ENCODE data around the gene AIRE. TPM values are rescaled to one million over a fixed set of nuclear protein-coding genes. Genes with fewer than 3 reads are reported as not detected.

AIRE gene
- polyA plus RNA-seq, 1 experiment: 0.10 TPM

DNA sequence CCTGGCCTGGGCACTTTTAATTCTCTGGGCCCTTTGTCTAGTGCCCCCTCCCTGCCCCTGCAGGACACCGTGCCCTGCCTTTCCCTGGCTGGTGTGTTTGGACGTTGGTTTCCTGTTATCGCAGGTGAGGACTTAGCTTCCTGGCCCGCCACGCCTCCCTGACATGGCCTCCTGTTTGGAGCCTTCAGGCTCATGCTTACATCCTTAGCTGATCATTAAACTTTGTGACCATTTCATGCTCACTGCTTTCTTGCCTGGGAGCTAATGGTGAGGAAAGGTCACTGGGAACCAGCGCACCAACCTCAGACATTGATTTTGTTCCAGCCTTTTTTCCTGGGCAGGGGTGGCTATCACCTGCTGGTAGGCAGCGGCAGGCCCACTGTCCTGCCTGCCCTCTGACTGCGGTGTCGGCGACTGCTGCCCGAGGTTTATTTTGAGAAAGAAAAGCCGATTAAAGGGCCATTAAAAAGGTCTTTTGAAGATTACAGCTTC lies 17.9 kb downstream of the AIRE start:
- CTCF ChIA-PET: interaction anchor here (1.0 to 2.1 kb wide), 4 partner anchors 8 to 490 kb away, joined by 4 to 8 read pairs (median 6); no protein-coding TSS in a partner anchor
- POLR2A ChIA-PET: no interaction called here
- H3K27me3 ChIP-seq (ENCODE audit: control insufficient read depth, insufficient read depth, low read length): no peaks in the 10 kb centered on the region
- DNase-seq (ENCODE audit: low read depth): no peak
- no peak for TF ChIP-seq CTCF (IDR thresholded peaks at IDR 0.05; ENCODE audit: insufficient read depth, low read depth, low read length)
- no peak overlapping the region for H3K4me3 ChIP-seq (ENCODE audit: low read depth, low read length)
- H3K36me3 ChIP-seq (ENCODE audit: control insufficient read depth, insufficient read depth, low read length): peaks cover 16% of the 10 kb centered on the region

DNA sequence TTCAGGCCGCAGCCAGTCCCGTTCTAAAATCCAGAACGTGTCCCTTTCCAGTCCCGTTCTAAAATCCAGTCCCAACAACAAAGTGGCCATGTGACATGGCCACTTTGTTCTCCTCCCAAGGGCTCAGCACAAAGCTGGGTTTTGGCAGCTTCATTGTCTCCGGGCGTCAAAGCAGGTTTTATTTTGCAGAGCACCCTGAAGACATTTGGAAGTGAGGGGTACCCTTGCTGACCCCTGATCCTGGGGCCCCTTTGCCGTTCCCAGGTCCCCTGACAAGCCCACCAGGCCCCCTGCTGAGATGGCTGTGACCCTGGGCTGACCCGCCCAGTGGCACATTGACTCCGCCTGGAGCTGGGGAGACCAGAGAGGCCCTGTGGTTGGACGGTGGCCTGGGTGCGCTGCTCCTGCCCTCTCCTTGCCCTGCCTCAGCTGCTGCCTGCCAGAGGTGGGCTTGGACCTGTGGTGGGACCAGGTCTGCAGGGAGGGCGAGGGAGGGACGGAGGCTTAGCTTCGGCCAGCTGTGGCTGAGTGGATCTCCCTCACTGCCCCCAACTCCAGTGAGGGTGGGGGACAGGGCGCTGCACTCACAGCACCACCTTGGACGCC lies 18.4 kb downstream of the AIRE start:
- Histone ChIP-seq H3K36me3 (ENCODE audit: control insufficient read depth, insufficient read depth, low read length) (peaks cover 21% of the 10 kb centered on the region), H3K4me3 (ENCODE audit: low read depth, low read length) (no peak overlapping the region), H3K27me3 (ENCODE audit: control insufficient read depth, insufficient read depth, low read length) (no peaks in the 10 kb centered on the region)
- ChIA-PET CTCF (interaction anchor here (0.8 to 2.1 kb wide), 7 partner anchors 8 to 490 kb away, joined by 3 to 8 read pairs (median 5); no protein-coding TSS in a partner anchor), POLR2A (no interaction called here)
- no peak for TF ChIP-seq CTCF (IDR thresholded peaks at IDR 0.05; ENCODE audit: insufficient read depth, low read depth, low read length)
- DNase-seq (ENCODE audit: low read depth): no peak

DNA sequence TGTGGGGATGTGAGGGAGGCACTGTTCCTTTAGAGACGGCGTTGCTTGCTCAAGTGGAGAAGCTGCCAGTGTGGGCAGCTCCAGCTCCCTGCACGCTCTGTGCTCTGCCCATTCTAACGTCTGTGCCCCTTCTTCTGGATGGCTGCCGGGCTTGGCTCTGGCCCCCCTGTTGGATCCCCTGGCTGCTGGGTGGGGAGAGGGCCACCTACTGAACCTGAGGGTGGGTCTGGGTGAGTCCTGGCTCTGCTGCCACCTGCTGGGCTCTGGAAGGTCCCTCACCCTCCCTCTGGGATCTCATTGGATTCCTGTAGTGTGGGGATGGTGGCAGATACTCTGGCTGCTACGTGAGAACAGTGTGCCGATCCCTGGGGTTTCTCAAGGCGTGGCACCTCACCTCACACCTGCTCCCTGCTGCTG lies 19.2 kb downstream of the AIRE start:
- DNase-seq (ENCODE audit: low read depth): no peak
- POLR2A ChIA-PET: no interaction called here

GRCh38 chr21:44305691-44306090 lies 20.0 kb downstream of the AIRE start:
- TF ChIP-seq CTCF (IDR thresholded peaks at IDR 0.05; ENCODE audit: insufficient read depth, low read depth, low read length): no peak
- CTCF ChIA-PET: interaction anchor here (1.5 to 2.0 kb wide), 2 partner anchors 10 to 14 kb away, joined by 5 to 8 read pairs; no protein-coding TSS in a partner anchor
- DNase-seq (ENCODE audit: low read depth): no peak
- peaks cover 32% of the 10 kb centered on the region for H3K36me3 ChIP-seq (ENCODE audit: control insufficient read depth, insufficient read depth, low read length)
- POLR2A ChIA-PET: no interaction called here
- no peaks in the 10 kb centered on the region for H3K27me3 ChIP-seq (ENCODE audit: control insufficient read depth, insufficient read depth, low read length)
- no peak overlapping the region for H3K4me3 ChIP-seq (ENCODE audit: low read depth, low read length)

More for the DNA sequence above, 19.2 kb downstream of the AIRE start:
- Histone ChIP-seq H3K36me3 (ENCODE audit: control insufficient read depth, insufficient read depth, low read length) (peaks cover 26% of the 10 kb centered on the region), H3K27me3 (ENCODE audit: control insufficient read depth, insufficient read depth, low read length) (no peaks in the 10 kb centered on the region), H3K4me3 (ENCODE audit: low read depth, low read length) (no peak overlapping the region)
- TF ChIP-seq CTCF (IDR thresholded peaks at IDR 0.05; ENCODE audit: insufficient read depth, low read depth, low read length): peak; percentile 82
- CTCF ChIA-PET: interaction anchor here (0.7 to 2.1 kb wide), 7 partner anchors 9 to 489 kb away, joined by 3 to 8 read pairs (median 4); no protein-coding TSS in a partner anchor

DNA sequence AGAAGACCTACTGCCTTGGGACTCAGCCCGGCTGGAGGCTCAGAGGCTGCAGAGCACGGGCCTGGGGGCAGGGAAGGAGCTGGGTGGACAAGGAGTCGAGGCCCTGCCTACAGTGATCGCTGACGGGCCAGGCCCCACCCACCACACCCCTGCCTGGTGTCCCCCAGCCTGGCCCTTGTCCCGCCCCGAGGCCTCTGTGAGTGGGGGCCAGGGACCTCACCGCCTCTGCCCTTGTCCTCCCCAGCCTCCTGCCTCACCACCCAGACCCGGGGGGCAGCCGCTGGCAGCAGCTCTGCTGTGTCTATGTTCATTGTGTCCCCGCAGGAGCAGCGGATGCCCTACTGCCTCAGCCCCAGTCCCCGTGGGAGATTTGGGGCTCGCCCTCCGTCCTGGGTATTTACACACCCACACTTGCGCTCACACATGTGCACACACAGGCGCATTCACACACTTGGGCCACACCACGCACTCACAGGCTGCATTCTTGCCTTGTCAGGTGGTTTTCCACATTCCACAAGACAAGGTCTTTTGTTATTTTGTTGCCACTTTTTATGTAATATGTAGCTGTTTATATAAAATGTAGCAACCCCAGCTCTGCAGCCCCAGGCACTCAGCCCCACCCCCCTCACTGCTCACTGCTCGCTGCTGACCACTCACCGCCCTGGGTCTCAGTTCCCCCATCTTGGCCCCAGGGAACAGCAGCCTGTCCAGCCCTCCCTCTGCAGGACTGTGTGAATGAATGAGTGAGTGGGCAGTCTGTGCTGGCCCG lies 21.4 kb downstream of the AIRE start:
- Histone ChIP-seq H3K27me3 (ENCODE audit: control insufficient read depth, insufficient read depth, low read length) (no peaks in the 10 kb centered on the region), H3K4me3 (ENCODE audit: low read depth, low read length) (no peak overlapping the region), H3K36me3 (ENCODE audit: control insufficient read depth, insufficient read depth, low read length) (peaks cover 43% of the 10 kb centered on the region)
- TF ChIP-seq CTCF (IDR thresholded peaks at IDR 0.05; ENCODE audit: insufficient read depth, low read depth, low read length): no peak
- no peak for DNase-seq (ENCODE audit: low read depth)
- ChIA-PET POLR2A (no interaction called here), CTCF (interaction anchor here (1.4 kb wide), 1 partner anchor 9 kb away, joined by 4 read pairs; no protein-coding TSS in a partner anchor)
